Ovary (tissue), 3 donors: Measurements from ENCODE around the gene TMEM114.

ENCODE experiments used
- POLR2A ChIP-seq: fragments of 450-650 bp; IDR thresholded peaks from one replicate; pipeline ENCODE4 v1.6.1; 2017; ENCODE audit warnings: antibody characterized with exemption, mild to moderate bottlenecking, moderate library complexity
- TF ChIP-seq, protein P1 (sequence below), 3 donors: fragments of 450-650 bp in 2 of 3; fragments of 200-600 bp in 1 of 3; IDR thresholded peaks; one replicate each; pipeline versions ENCODE4 v1.5.1 to v1.8.0; 2016 to 2022; ENCODE audit warnings: antibody characterized with exemption in 3 of 3, mild to moderate bottlenecking in 1 of 3
- donor health status: DM: no; HTN: no; CAD: no.

DNA sequence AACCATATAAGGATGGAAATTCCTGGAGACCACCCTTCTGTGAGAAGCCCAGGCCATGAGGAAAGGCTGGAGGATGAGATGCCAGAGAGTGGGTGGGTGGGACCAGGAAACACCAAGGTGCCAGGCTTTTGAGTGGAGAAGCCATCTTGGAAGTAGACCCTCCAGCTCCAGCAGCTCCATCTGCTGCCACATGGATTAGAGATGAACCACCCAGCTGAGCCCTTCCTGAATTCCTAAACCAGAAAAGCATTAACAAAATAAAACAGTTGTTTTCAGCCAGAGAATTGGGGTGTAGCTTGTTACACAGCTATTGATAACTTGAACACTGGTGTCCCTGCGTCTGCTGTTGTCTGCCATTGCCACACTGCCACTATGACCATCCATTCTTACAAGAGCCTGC is 6.3 kb upstream of the TMEM114 start:
- TF ChIP-seq, protein P1, sequence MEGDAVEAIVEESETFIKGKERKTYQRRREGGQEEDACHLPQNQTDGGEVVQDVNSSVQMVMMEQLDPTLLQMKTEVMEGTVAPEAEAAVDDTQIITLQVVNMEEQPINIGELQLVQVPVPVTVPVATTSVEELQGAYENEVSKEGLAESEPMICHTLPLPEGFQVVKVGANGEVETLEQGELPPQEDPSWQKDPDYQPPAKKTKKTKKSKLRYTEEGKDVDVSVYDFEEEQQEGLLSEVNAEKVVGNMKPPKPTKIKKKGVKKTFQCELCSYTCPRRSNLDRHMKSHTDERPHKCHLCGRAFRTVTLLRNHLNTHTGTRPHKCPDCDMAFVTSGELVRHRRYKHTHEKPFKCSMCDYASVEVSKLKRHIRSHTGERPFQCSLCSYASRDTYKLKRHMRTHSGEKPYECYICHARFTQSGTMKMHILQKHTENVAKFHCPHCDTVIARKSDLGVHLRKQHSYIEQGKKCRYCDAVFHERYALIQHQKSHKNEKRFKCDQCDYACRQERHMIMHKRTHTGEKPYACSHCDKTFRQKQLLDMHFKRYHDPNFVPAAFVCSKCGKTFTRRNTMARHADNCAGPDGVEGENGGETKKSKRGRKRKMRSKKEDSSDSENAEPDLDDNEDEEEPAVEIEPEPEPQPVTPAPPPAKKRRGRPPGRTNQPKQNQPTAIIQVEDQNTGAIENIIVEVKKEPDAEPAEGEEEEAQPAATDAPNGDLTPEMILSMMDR (IDR thresholded peaks at IDR 0.05) = no peak
- no peak for TF ChIP-seq POLR2A
